HepG2 (cell line): Measurements from ENCODE around the gene ALG14. TPM values are rescaled to one million over a fixed set of nuclear protein-coding genes. Genes with fewer than 3 reads are reported as not detected.

ENCODE experiments used
- FOXC1 ChIP-seq: sonication (generic); formaldehyde crosslinking; IDR thresholded peaks from 2 replicates; pipeline ENCODE4 v1.8.0; 2022; ENCODE audit warnings: mild to moderate bottlenecking, missing genetic modification reagents, borderline replicate concordance
- HNF4A ChIP-seq: sonication (generic); formaldehyde crosslinking; IDR thresholded peaks from 2 replicates; pipeline ENCODE4 v1.4.0; 2020; ENCODE audit warnings: missing genetic modification reagents
- JUN ChIP-seq: sonication (generic); formaldehyde crosslinking; IDR thresholded peaks from 2 replicates; pipeline ENCODE4 v1.4.0; 2020; ENCODE audit warnings: mild to moderate bottlenecking, missing genetic modification reagents
- JUND ChIP-seq: sonication (generic); formaldehyde crosslinking; IDR thresholded peaks from 2 replicates; pipeline ENCODE4 v1.8.0; 2022; ENCODE audit warnings: mild to moderate bottlenecking, missing genetic modification reagents
- RCOR2 ChIP-seq: IDR thresholded peaks from 2 replicates; pipeline ENCODE4 v1.6.1; 2016; ENCODE audit warnings: missing biosample characterization, missing genetic modification reagents
- TAF1 ChIP-seq: sonication (generic); formaldehyde crosslinking; IDR thresholded peaks from 2 replicates; pipeline ENCODE4 v1.4.0; 2020; ENCODE audit warnings: missing genetic modification reagents
- ZNF160 ChIP-seq: sonication (generic); formaldehyde crosslinking; IDR thresholded peaks from 2 replicates; pipeline ENCODE4 v1.8.0; 2022; ENCODE audit warnings: mild to moderate bottlenecking, inconsistent platforms, missing genetic modification reagents
- ZNF350 ChIP-seq: sonication (generic); formaldehyde crosslinking; IDR thresholded peaks from 2 replicates; pipeline ENCODE4 v1.4.0; 2020; ENCODE audit warnings: mild to moderate bottlenecking, low read depth, missing genetic modification reagents, borderline replicate concordance
- polyA plus RNA-seq, 8 experiments: library from polyadenylated mRNA; depleted of rRNA in 3 of 8; stranded (reverse) in 7 of 8; unstranded in 1 of 8; fragments of >200 nt; fragmentation: Illumina TruSeq in 4 of 8; extraction: Trizol in 4 of 8; gene quantifications; 2 replicates each; pipeline versions ENCODE4 v1.2.1 to v1.2.3, GENCODE V29; 2011 to 2016; ENCODE audit warnings: low read depth in 4 of 8, missing spikeins in 1 of 8, mixed read lengths in 1 of 8; ENCODE audit not compliant: insufficient read depth in 1 of 8
- total RNA-seq, 5 experiments: library from RNA; depleted of rRNA; stranded (reverse); fragments of >200 nt; fragmentation: Illumina TruSeq; extraction: Trizol; gene quantifications; 2 replicates each; pipeline ENCODE4 v1.2.3, GENCODE V29; 2016; ENCODE audit warnings: low read depth in 1 of 5
- TF ChIP-seq, protein P1 (sequence below): sonication (generic); formaldehyde crosslinking; IDR thresholded peaks from 2 replicates; pipeline ENCODE4 v1.4.0; 2020; ENCODE audit warnings: missing genetic modification reagents, borderline replicate concordance
- TF ChIP-seq, protein P2 (sequence below), 2 experiments: sonication (generic) in 1 of 2; formaldehyde crosslinking in 1 of 2; IDR thresholded peaks; 2 replicates each; pipeline versions ENCODE4 v1.6.1 to v1.9.0; 2014 to 2022; ENCODE audit warnings: antibody characterized with exemption in 1 of 2, borderline replicate concordance in 1 of 2, inconsistent platforms in 1 of 2, low read depth in 1 of 2, missing genetic modification reagents in 1 of 2
- TF ChIP-seq, protein P3 (sequence below): sonication (generic); formaldehyde crosslinking; IDR thresholded peaks from 2 replicates; pipeline ENCODE4 v1.5.1; 2020; ENCODE audit warnings: mild to moderate bottlenecking, missing genetic modification reagents, moderate library complexity
- TF ChIP-seq, protein P4 (sequence below): sonication (generic); formaldehyde crosslinking; IDR thresholded peaks from 2 replicates; pipeline ENCODE4 v1.5.1; 2020; ENCODE audit warnings: missing genetic modification reagents, mild to moderate bottlenecking, borderline replicate concordance

Gene ALG14
- total and polyA plus RNA-seq, 2 of the 13 experiments (the other 11 are each of a cell fraction or from before 2014, with no cell fraction given): 4.5 to 12.7 TPM

DNA sequence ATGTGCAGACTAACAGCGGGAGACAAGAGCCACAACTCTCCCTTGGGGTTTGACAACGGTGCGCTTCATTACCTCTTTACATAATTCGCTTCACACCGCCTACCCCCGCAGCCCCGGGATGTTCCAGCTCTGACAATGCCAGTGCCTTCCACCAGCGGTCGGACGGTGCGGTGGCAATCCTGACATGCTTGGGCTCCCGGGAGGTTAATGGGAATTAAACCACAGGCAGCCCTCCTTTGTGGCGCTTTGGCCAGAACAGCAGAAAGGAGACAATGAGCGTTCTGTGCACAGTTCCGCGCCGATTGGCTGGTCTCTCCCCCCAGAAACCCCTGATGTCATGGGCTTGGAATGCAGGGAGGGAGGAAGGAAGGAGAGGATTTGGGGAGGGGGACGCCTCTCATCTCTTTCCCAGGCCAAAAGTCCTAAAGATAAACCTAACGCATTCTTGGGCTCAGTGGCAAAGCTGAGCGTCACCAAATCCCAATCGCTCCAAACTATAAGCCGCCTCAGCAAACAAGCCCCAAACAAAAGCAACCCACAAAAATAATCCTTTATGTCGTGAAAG lies 147.1 kb downstream of the ALG14 start (continued):
- TF ChIP-seq, protein P1, sequence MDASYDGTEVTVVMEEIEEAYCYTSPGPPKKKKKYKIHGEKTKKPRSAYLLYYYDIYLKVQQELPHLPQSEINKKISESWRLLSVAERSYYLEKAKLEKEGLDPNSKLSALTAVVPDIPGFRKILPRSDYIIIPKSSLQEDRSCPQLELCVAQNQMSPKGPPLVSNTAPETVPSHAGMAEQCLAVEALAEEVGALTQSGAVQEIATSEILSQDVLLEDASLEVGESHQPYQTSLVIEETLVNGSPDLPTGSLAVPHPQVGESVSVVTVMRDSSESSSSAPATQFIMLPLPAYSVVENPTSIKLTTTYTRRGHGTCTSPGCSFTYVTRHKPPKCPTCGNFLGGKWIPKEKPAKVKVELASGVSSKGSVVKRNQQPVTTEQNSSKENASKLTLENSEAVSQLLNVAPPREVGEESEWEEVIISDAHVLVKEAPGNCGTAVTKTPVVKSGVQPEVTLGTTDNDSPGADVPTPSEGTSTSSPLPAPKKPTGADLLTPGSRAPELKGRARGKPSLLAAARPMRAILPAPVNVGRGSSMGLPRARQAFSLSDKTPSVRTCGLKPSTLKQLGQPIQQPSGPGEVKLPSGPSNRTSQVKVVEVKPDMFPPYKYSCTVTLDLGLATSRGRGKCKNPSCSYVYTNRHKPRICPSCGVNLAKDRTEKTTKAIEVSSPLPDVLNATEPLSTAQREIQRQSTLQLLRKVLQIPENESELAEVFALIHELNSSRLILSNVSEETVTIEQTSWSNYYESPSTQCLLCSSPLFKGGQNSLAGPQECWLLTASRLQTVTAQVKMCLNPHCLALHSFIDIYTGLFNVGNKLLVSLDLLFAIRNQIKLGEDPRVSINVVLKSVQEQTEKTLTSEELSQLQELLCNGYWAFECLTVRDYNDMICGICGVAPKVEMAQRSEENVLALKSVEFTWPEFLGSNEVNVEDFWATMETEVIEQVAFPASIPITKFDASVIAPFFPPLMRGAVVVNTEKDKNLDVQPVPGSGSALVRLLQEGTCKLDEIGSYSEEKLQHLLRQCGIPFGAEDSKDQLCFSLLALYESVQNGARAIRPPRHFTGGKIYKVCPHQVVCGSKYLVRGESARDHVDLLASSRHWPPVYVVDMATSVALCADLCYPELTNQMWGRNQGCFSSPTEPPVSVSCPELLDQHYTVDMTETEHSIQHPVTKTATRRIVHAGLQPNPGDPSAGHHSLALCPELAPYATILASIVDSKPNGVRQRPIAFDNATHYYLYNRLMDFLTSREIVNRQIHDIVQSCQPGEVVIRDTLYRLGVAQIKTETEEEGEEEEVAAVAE (CRISPR knock-in tag): peak; percentile 26; the same call in 1 of the 2 replicates
- TF ChIP-seq JUN (CRISPR knock-in tag): peak; percentile 97
- TF ChIP-seq FOXC1 (CRISPR knock-in tag): peak; percentile 82; the same call in 1 of the 2 replicates
- no peak for TF ChIP-seq RCOR2 (CRISPR knock-in tag)
- 0 out of 2 replicates have a peak, but pooled peaks have one; percentile 25 for TF ChIP-seq ZNF350
- TF ChIP-seq, protein P2, sequence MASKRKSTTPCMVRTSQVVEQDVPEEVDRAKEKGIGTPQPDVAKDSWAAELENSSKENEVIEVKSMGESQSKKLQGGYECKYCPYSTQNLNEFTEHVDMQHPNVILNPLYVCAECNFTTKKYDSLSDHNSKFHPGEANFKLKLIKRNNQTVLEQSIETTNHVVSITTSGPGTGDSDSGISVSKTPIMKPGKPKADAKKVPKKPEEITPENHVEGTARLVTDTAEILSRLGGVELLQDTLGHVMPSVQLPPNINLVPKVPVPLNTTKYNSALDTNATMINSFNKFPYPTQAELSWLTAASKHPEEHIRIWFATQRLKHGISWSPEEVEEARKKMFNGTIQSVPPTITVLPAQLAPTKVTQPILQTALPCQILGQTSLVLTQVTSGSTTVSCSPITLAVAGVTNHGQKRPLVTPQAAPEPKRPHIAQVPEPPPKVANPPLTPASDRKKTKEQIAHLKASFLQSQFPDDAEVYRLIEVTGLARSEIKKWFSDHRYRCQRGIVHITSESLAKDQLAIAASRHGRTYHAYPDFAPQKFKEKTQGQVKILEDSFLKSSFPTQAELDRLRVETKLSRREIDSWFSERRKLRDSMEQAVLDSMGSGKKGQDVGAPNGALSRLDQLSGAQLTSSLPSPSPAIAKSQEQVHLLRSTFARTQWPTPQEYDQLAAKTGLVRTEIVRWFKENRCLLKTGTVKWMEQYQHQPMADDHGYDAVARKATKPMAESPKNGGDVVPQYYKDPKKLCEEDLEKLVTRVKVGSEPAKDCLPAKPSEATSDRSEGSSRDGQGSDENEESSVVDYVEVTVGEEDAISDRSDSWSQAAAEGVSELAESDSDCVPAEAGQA (IDR thresholded peaks at IDR 0.05; ENCODE audit: low read depth): no peak
- TF ChIP-seq, protein P2 (CRISPR knock-in tag; IDR thresholded peaks at IDR 0.05; ENCODE audit: borderline replicate concordance): peak; percentile 53; the same call in 1 of the 2 replicates
- TF ChIP-seq ZNF160 (CRISPR knock-in tag): peak; percentile 30; the same call in 1 of the 2 replicates
- 0 out of 2 replicates have a peak, but pooled peaks have one; percentile 18 for TF ChIP-seq HNF4A (CRISPR knock-in tag)
- peak; percentile 51 for TF ChIP-seq TAF1
- TF ChIP-seq, protein P3, sequence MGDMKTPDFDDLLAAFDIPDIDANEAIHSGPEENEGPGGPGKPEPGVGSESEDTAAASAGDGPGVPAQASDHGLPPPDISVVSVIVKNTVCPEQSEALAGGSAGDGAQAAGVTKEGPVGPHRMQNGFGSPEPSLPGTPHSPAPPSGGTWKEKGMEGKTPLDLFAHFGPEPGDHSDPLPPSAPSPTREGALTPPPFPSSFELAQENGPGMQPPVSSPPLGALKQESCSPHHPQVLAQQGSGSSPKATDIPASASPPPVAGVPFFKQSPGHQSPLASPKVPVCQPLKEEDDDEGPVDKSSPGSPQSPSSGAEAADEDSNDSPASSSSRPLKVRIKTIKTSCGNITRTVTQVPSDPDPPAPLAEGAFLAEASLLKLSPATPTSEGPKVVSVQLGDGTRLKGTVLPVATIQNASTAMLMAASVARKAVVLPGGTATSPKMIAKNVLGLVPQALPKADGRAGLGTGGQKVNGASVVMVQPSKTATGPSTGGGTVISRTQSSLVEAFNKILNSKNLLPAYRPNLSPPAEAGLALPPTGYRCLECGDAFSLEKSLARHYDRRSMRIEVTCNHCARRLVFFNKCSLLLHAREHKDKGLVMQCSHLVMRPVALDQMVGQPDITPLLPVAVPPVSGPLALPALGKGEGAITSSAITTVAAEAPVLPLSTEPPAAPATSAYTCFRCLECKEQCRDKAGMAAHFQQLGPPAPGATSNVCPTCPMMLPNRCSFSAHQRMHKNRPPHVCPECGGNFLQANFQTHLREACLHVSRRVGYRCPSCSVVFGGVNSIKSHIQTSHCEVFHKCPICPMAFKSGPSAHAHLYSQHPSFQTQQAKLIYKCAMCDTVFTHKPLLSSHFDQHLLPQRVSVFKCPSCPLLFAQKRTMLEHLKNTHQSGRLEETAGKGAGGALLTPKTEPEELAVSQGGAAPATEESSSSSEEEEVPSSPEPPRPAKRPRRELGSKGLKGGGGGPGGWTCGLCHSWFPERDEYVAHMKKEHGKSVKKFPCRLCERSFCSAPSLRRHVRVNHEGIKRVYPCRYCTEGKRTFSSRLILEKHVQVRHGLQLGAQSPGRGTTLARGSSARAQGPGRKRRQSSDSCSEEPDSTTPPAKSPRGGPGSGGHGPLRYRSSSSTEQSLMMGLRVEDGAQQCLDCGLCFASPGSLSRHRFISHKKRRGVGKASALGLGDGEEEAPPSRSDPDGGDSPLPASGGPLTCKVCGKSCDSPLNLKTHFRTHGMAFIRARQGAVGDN (CRISPR knock-in tag): peak; percentile 51; the same call in 1 of the 2 replicates
- TF ChIP-seq JUND (CRISPR knock-in tag): peak; percentile 95
- TF ChIP-seq, protein P4, sequence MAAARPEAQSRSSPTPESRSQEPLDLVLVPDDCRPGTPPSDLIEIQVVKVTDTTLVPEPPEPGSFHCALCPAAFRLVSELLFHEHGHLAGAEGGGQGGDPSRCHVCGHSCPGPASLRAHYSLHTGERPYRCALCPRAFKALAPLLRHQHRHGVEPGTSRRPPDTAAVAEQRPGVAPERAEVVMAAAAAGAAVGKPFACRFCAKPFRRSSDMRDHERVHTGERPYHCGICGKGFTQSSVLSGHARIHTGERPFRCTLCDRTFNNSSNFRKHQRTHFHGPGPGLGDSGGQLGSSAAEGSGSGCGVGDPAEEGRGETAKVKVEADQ (CRISPR knock-in tag): 0 out of 2 replicates have a peak, but pooled peaks have one; percentile 16
